Measurements from ENCODE around the gene ADGRL2.

DNA sequence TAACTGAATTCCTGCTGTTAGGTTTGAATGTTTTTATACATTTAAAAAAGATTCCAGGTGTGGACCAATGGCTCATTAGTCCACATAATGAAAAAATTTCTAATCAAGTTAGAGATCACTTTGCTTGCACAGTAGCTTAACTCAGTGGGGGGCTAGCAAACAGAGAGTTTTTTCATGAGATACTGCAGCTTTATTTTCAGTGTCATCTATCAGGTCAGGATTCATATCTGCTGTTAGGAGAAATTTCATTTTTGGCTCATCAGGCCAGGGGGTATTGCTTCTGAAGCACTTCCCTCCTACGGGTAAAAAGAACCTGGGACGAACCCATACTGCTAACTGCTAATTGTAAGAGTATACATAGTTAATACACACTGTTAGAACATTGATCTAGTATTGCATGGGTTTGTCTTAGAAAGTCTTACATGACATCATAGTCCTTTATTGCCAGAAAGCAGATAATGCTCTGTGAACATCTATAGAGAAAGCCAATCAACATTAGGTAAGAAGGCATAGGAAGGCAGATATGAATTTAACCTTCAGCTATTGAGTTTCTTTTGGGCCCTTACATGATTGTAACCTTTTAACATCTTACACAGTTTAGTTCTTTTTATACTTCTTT, 38.0 kb downstream of the ADGRL2 start:
- TF ChIP-seq, protein P1, sequence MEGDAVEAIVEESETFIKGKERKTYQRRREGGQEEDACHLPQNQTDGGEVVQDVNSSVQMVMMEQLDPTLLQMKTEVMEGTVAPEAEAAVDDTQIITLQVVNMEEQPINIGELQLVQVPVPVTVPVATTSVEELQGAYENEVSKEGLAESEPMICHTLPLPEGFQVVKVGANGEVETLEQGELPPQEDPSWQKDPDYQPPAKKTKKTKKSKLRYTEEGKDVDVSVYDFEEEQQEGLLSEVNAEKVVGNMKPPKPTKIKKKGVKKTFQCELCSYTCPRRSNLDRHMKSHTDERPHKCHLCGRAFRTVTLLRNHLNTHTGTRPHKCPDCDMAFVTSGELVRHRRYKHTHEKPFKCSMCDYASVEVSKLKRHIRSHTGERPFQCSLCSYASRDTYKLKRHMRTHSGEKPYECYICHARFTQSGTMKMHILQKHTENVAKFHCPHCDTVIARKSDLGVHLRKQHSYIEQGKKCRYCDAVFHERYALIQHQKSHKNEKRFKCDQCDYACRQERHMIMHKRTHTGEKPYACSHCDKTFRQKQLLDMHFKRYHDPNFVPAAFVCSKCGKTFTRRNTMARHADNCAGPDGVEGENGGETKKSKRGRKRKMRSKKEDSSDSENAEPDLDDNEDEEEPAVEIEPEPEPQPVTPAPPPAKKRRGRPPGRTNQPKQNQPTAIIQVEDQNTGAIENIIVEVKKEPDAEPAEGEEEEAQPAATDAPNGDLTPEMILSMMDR (conservative IDR thresholded peaks at IDR 0.05): no peak
- no peak for TF ChIP-seq EZH2 (IDR thresholded peaks at IDR 0.05; ENCODE audit: low read depth)
